ENCODE results near the gene RIT2.

The RIT2 gene

GRCh38 chr18:42893977-42894376, 221.5 kb downstream of the RIT2 start:
- DNase-seq, result no peak
- no peak overlapping the region for H3K4me3 ChIP-seq (ENCODE audit: low read depth, low read length)
- no peaks in the 10 kb centered on the region for H3K4me1 ChIP-seq
- TF ChIP-seq, protein P1, sequence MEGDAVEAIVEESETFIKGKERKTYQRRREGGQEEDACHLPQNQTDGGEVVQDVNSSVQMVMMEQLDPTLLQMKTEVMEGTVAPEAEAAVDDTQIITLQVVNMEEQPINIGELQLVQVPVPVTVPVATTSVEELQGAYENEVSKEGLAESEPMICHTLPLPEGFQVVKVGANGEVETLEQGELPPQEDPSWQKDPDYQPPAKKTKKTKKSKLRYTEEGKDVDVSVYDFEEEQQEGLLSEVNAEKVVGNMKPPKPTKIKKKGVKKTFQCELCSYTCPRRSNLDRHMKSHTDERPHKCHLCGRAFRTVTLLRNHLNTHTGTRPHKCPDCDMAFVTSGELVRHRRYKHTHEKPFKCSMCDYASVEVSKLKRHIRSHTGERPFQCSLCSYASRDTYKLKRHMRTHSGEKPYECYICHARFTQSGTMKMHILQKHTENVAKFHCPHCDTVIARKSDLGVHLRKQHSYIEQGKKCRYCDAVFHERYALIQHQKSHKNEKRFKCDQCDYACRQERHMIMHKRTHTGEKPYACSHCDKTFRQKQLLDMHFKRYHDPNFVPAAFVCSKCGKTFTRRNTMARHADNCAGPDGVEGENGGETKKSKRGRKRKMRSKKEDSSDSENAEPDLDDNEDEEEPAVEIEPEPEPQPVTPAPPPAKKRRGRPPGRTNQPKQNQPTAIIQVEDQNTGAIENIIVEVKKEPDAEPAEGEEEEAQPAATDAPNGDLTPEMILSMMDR (IDR thresholded peaks at IDR 0.05; ENCODE audit: low read depth, low read length), result no peak
- H3K9me3 ChIP-seq, result no peaks in the 10 kb centered on the region
- no peaks in the 10 kb centered on the region for H3K27me3 ChIP-seq
- H3K36me3 ChIP-seq, result no peaks in the 10 kb centered on the region

DNA sequence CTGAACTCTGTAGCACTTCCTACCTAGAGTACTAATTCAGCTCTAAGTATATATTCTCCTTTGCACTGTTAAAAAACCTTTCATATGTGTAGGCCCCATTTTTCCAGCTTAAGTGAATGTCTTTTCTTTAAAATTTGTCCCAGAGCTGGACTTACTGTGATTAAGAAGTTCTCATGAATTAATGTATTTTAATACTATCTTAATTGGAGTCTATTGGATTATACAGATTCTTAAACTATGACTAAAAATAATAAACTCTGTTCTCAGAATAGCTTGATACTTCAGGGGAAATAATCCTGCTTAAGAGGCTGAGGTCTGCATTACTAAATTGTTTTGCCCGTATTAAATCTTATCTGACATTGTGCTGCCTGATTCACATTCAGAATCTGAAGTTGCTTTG, 223.3 kb downstream of the RIT2 start:
- Histone ChIP-seq H3K4me1 (no peaks in the 10 kb centered on the region), H3K9me3 (no peaks in the 10 kb centered on the region), H3K4me3 (ENCODE audit: low read depth, low read length) (no peak overlapping the region), H3K36me3 (no peaks in the 10 kb centered on the region), H3K27me3 (no peaks in the 10 kb centered on the region)
- DNase-seq, result no peak
- TF ChIP-seq, protein P1 (IDR thresholded peaks at IDR 0.05; ENCODE audit: low read depth, low read length), result no peak

DNA sequence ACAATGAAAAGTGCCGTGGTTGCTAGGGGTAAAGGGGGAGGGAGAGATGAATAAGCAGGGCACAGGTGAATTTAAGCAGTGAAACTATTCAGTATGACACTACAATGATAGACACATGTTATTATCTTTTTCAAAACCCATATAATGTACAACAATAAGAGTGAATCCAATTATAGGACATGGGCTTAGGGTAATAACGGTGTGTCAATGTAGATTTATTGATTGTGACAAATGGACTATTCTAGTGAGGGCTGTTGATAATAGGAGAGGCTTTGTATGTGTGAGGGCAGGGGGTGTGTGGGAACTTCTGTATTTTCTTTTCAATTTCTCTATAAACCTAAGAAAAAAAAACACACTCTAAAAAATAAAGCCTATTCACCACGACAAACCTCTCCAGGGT, 223.8 kb downstream of the RIT2 start:
- Histone ChIP-seq H3K27me3 (no peaks in the 10 kb centered on the region), H3K4me3 (ENCODE audit: low read depth, low read length) (no peak overlapping the region), H3K9me3 (no peaks in the 10 kb centered on the region), H3K36me3 (no peaks in the 10 kb centered on the region), H3K4me1 (no peaks in the 10 kb centered on the region)
- TF ChIP-seq, protein P1 (IDR thresholded peaks at IDR 0.05; ENCODE audit: low read depth, low read length), result no peak
- DNase-seq, result no peak

DNA sequence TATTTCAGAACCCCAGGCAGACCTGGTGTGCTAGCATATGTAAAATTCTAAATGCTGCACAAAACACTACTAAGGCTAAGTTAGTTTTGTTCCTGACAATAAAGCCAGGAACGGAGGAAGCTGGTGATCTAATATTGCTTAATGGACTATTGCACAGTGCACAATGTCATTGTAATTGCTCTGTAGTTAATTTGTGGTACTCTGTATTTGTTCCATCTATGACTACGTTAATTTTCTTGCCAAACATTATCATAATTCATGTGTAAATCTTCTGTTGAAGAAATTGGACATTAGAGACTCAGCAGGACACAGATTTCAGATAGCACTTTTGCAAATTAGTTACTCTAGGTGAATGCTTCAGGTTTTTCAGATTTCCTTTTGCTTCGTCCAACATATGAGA, 232.3 kb downstream of the RIT2 start:
- no peaks in the 10 kb centered on the region for H3K27me3 ChIP-seq
- no peaks in the 10 kb centered on the region for H3K4me1 ChIP-seq
- H3K9me3 ChIP-seq, result no peaks in the 10 kb centered on the region
- no peak overlapping the region for H3K4me3 ChIP-seq (ENCODE audit: low read depth, low read length)
- H3K36me3 ChIP-seq, result no peaks in the 10 kb centered on the region
- TF ChIP-seq, protein P1 (IDR thresholded peaks at IDR 0.05; ENCODE audit: low read depth, low read length), result no peak
- no peak for DNase-seq

- no peak overlapping the region for H3K4me3 ChIP-seq (ENCODE audit: low read depth, low read length)
- H3K9me3 ChIP-seq, result no peaks in the 10 kb centered on the region
- TF ChIP-seq, protein P1 (IDR thresholded peaks at IDR 0.05; ENCODE audit: low read depth, low read length), result no peak
- H3K4me1 ChIP-seq, result no peaks in the 10 kb centered on the region
- no peaks in the 10 kb centered on the region for H3K27me3 ChIP-seq
- H3K36me3 ChIP-seq, result no peaks in the 10 kb centered on the region
- DNase-seq, result no peak
Measured at GRCh38 chr18:42882122-42882521, 233.4 kb downstream of the RIT2 start.

GRCh38 chr18:42872838-42873237, 242.6 kb downstream of the RIT2 start:
- Histone ChIP-seq H3K4me3 (ENCODE audit: low read depth, low read length) (no peak overlapping the region), H3K4me1 (no peaks in the 10 kb centered on the region), H3K36me3 (no peaks in the 10 kb centered on the region), H3K27me3 (no peaks in the 10 kb centered on the region), H3K9me3 (no peaks in the 10 kb centered on the region)
- TF ChIP-seq, protein P1 (IDR thresholded peaks at IDR 0.05; ENCODE audit: low read depth, low read length), result no peak
- no peak for DNase-seq
